ENCODE data around the gene TLDC2. TPM values are rescaled to one million over a fixed set of nuclear protein-coding genes. Genes with fewer than 3 reads are reported as not detected.
"Not testable (repeated sequence)": the region's sequence is repeated elsewhere in the genome, so short reads cannot be mapped to it uniquely, and the experiment has no call there.

Gene TLDC2
- total RNA-seq, 2 experiments from 2014 or later, result not detected

GRCh38 chr20:36873498-36874189 is 2.3 kb upstream of the TLDC2 start:
- no peak overlapping the region for H3K27ac Mint-ChIP-seq
- H3K4me1 Mint-ChIP-seq, result no peaks in the 10 kb centered on the region
- no peaks in the 10 kb centered on the region for H3K9me3 Mint-ChIP-seq
- H3K36me3 Mint-ChIP-seq, result no peaks in the 10 kb centered on the region
- no peaks in the 10 kb centered on the region for H3K27me3 Mint-ChIP-seq
- no peak overlapping the region for H3K4me3 Mint-ChIP-seq
- no peak for DNase-seq

DNA sequence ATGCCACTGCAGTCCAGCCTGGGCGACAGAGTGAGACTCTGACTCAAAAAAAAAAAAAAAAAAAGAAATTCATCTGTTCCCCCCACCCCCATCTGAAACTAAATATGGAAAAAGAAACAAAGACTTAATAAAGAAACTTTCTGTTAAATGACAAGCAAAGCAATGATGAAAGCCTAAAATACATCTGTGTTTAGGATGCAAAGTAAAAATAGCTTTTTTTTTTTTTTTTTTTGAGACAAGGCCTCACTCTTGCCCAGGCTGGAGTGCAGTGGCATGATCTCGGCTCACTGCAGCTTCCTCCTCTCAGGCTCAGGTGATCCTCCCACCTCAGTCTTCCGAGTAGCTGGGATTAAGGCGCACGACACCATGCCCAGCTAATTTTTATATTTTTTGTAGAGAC is 845 bp upstream of the TLDC2 start:
- not testable (repeated sequence) for H3K4me1 Mint-ChIP-seq, H3K27ac Mint-ChIP-seq, H3K4me3 Mint-ChIP-seq

DNA sequence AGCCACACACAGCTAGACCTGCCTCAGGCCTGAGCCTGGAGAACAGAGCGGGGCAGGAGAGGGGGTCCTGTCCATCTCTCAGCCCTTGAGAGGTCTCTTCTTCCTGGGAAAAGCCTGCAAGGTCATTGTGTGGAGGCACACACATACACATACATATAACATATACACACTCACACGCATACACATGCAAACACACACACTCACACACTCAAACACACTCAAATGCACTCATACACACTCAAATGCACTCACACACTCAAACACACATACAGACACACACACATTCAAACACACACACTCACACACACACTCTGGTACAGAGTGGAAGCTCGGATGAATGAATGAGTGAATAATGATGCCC is 515 bp downstream of the TLDC2 start:
- H3K36me3 Mint-ChIP-seq, result no peaks in the 10 kb centered on the region
- H3K4me3 Mint-ChIP-seq, result no peak overlapping the region
- H3K9me3 Mint-ChIP-seq, result no peaks in the 10 kb centered on the region
- H3K27ac Mint-ChIP-seq, result no peak overlapping the region
- DNase-seq, result no peak
- H3K4me1 Mint-ChIP-seq, result peaks cover under 1% of the 10 kb centered on the region
- H3K27me3 Mint-ChIP-seq, result no peaks in the 10 kb centered on the region

More for the DNA sequence above, 845 bp upstream of the TLDC2 start:
- not testable (repeated sequence) for H3K9me3 Mint-ChIP-seq, DNase-seq, H3K27me3 Mint-ChIP-seq, H3K36me3 Mint-ChIP-seq

DNA sequence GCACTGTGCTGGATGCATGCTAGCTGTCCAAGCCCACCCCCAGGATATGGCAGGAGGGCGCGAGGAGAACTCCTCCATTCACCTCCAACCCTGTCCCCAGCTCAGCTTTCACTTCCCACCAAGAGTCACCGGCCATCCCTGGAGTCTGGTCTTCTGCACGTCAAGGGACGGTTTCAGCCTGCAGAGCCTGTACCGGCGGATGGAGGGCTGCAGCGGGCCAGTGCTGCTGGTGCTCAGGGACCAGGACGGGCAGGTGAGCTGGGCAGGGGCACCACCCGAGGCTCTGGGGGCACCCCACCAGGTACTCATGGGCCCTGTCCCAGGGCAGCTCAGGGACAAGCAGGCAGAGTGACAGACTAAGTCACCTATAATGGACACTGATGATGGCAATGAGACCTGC is 3.0 kb downstream of the TLDC2 start:
- H3K9me3 Mint-ChIP-seq, result no peaks in the 10 kb centered on the region
- no peak overlapping the region for H3K4me3 Mint-ChIP-seq
- no peak for DNase-seq

GRCh38 chr20:36880741-36881250 is 4.9 kb downstream of the TLDC2 start:
- Mint-ChIP-seq H3K36me3 (no peaks in the 10 kb centered on the region), H3K27ac (no peak overlapping the region), H3K4me3 (no peak overlapping the region), H3K9me3 (no peaks in the 10 kb centered on the region), H3K4me1 (peaks cover 5% of the 10 kb centered on the region), H3K27me3 (no peaks in the 10 kb centered on the region)
- DNase-seq, result no peak

More for the DNA sequence above, 3.0 kb downstream of the TLDC2 start:
- H3K27me3 Mint-ChIP-seq, result no peaks in the 10 kb centered on the region
- peaks cover 5% of the 10 kb centered on the region for H3K4me1 Mint-ChIP-seq
- H3K27ac Mint-ChIP-seq, result no peak overlapping the region
- no peaks in the 10 kb centered on the region for H3K36me3 Mint-ChIP-seq

GRCh38 chr20:36881331-36881730 is 5.4 kb downstream of the TLDC2 start:
- Mint-ChIP-seq H3K36me3 (no peaks in the 10 kb centered on the region), H3K9me3 (no peaks in the 10 kb centered on the region), H3K27ac (no peak overlapping the region), H3K4me3 (no peak overlapping the region), H3K27me3 (no peaks in the 10 kb centered on the region), H3K4me1 (peaks cover 5% of the 10 kb centered on the region)
- DNase-seq, result no peak

DNA sequence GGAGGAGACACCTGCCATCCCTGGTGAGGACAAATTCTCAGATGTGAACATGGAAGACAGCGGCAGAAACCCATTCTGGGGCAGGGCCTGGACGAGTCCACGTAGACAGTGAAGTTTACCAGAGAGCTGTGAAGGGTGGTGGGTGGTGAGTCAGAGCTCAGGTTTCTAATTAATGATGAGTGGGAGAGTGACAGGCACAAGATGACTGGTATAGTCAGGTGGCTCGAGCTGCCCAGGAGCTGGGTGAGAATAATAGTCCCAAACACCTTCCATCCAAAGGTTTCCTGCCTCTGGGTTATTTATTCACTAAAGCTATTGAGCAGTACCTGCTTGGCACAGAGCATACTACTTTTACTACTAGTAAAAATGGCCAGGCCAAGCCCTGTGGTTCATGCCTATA is 6.0 kb downstream of the TLDC2 start:
- Mint-ChIP-seq H3K9me3 (no peaks in the 10 kb centered on the region), H3K36me3 (no peaks in the 10 kb centered on the region), H3K27me3 (no peaks in the 10 kb centered on the region), H3K4me1 (peaks cover 9% of the 10 kb centered on the region), H3K4me3 (no peak overlapping the region), H3K27ac (no peak overlapping the region)
- DNase-seq, result peak; percentile 17

- H3K4me1 Mint-ChIP-seq, result peaks cover 16% of the 10 kb centered on the region
- H3K9me3 Mint-ChIP-seq, result no peaks in the 10 kb centered on the region
- no peak overlapping the region for H3K27ac Mint-ChIP-seq
- H3K4me3 Mint-ChIP-seq, result no peak overlapping the region
- no peaks in the 10 kb centered on the region for H3K36me3 Mint-ChIP-seq
- DNase-seq, result no peak
- H3K27me3 Mint-ChIP-seq, result no peaks in the 10 kb centered on the region
These were observed 8.1 kb downstream of the TLDC2 start for GRCh38 chr20:36883977-36884535.

GRCh38 chr20:36885356-36885755 is 9.4 kb downstream of the TLDC2 start:
- Mint-ChIP-seq H3K27ac (no peak overlapping the region), H3K36me3 (no peaks in the 10 kb centered on the region), H3K4me3 (no peak overlapping the region), H3K9me3 (no peaks in the 10 kb centered on the region), H3K27me3 (no peaks in the 10 kb centered on the region), H3K4me1 (peaks cover 19% of the 10 kb centered on the region)
- DNase-seq, result no peak

GRCh38 chr20:36886859-36887751 is 11.2 kb downstream of the TLDC2 start:
- Mint-ChIP-seq H3K4me1 (peaks cover 14% of the 10 kb centered on the region), H3K36me3 (no peaks in the 10 kb centered on the region), H3K27ac (peak overlapping the region; percentile 63), H3K4me3 (no peak overlapping the region), H3K9me3 (no peaks in the 10 kb centered on the region), H3K27me3 (no peaks in the 10 kb centered on the region)
- DNase-seq, result peak; percentile 84

GRCh38 chr20:36887752-36888090 is 11.8 kb downstream of the TLDC2 start:
- DNase-seq, result no peak
- H3K4me3 Mint-ChIP-seq, result no peak overlapping the region
- no peaks in the 10 kb centered on the region for H3K36me3 Mint-ChIP-seq
- H3K27ac Mint-ChIP-seq, result no peak overlapping the region
- no peaks in the 10 kb centered on the region for H3K27me3 Mint-ChIP-seq
- peaks cover 14% of the 10 kb centered on the region for H3K4me1 Mint-ChIP-seq
- H3K9me3 Mint-ChIP-seq, result no peaks in the 10 kb centered on the region

DNA sequence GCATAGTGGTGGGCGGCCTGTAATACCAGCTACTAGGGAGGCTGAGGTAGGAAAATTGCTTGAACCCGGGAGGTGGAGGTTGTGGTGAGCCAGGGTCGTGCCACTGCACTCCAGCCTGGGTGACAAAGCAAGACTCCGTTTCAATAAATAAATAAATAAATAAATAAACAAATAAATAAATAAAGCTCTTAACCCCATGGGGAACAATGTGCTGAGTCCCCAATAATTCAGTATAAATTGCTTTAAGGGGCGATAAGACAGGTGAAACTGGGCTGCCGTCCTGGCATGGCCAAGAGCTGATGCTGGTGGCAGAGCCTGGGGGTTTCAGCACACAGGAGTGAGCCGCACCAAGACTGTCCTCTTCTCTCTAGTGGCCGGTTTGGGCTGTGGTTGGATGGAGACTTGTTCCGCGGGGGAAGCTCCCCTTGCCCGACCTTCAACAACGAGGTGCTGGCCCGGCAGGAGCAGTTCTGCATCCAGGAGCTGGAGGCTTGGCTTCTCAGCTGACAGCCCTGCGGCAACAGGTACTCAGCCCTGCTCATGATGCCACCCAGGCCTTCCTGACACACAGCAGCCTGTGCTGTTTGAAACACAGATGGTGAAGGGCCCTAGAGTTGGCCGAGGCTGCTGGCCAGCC is 13.1 kb downstream of the TLDC2 start:
- no peaks in the 10 kb centered on the region for H3K27me3 Mint-ChIP-seq
- DNase-seq, result no peak
- no peak overlapping the region for H3K4me3 Mint-ChIP-seq
- H3K4me1 Mint-ChIP-seq, result peaks cover 14% of the 10 kb centered on the region
- no peaks in the 10 kb centered on the region for H3K36me3 Mint-ChIP-seq
- no peaks in the 10 kb centered on the region for H3K9me3 Mint-ChIP-seq
- H3K27ac Mint-ChIP-seq, result no peak overlapping the region

- Mint-ChIP-seq H3K36me3 (peaks cover 2% of the 10 kb centered on the region), H3K9me3 (no peaks in the 10 kb centered on the region), H3K27me3 (no peaks in the 10 kb centered on the region), H3K4me3 (no peak overlapping the region), H3K27ac (no peak overlapping the region), H3K4me1 (peaks cover 17% of the 10 kb centered on the region)
- no peak for DNase-seq
These were observed 14.6 kb downstream of the TLDC2 start for GRCh38 chr20:36890586-36890985.

DNA sequence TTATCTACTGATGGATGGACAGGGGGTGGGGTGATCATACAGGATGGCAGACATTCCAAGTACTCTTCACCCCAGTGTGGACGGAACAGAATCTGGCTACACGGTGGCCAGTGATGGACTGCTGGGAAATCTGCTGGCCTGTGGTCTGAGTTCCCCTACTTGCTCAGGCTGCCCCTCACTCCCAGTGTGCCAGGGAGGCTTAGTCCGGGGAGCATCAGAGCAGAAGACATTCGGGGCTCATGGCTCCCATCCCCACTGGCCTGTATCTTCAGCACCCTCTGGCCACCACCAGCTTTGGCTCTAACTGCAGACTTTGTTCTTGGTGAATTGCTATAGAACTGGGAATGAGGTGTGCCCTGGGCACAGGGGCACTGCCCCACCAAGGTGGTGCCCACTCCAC is 15.3 kb downstream of the TLDC2 start:
- no peak overlapping the region for H3K27ac Mint-ChIP-seq
- H3K27me3 Mint-ChIP-seq, result no peaks in the 10 kb centered on the region
- H3K4me1 Mint-ChIP-seq, result peaks cover 17% of the 10 kb centered on the region
- H3K9me3 Mint-ChIP-seq, result no peaks in the 10 kb centered on the region
- H3K36me3 Mint-ChIP-seq, result peaks cover 2% of the 10 kb centered on the region
- H3K4me3 Mint-ChIP-seq, result no peak overlapping the region
- DNase-seq, result no peak

GRCh38 chr20:36893801-36894200 is 17.9 kb downstream of the TLDC2 start:
- Mint-ChIP-seq H3K9me3 (no peaks in the 10 kb centered on the region), H3K4me1 (peaks cover 8% of the 10 kb centered on the region), H3K36me3 (peaks cover 8% of the 10 kb centered on the region), H3K4me3 (no peak overlapping the region), H3K27ac (no peak overlapping the region), H3K27me3 (no peaks in the 10 kb centered on the region)
- no peak for DNase-seq

Measured in activated naive CD8-positive, alpha-beta T cell treated with anti-CD3 and anti-CD28 coated beads for 36 hours (primary cell).